Fibroblast of lung (primary cell): ENCODE results near the gene BCL2L14. TPM values are rescaled to one million over a fixed set of nuclear protein-coding genes. Genes with fewer than 3 reads are reported as not detected.

Experiments used
- DNase-seq, 2 donors: peaks; one replicate each; pipeline versions ENCODE4 v3.0.0 to v3.0.0-alpha.2; 2010; ENCODE audit warnings: low read depth in 2 of 2
- H2AFZ ChIP-seq: 2 replicates; pipeline ENCODE4 v1.5.1; 2012; ENCODE audit warnings: low read length, control low read depth, inconsistent platforms
- H3K27ac ChIP-seq: 2 replicates; pipeline ENCODE4 v1.5.1; 2011; ENCODE audit warnings: low read length, control low read depth; ENCODE audit not compliant: insufficient read depth
- H3K27me3 ChIP-seq: 2 replicates; pipeline ENCODE4 v1.5.1; 2011; ENCODE audit warnings: mild to moderate bottlenecking, low read length; ENCODE audit not compliant: control insufficient read depth, insufficient read depth
- H3K36me3 ChIP-seq: 2 replicates; pipeline ENCODE4 v1.5.1; 2011; ENCODE audit warnings: low read length; ENCODE audit not compliant: control insufficient read depth, insufficient read depth
- H3K4me1 ChIP-seq: 2 replicates; pipeline ENCODE4 v1.5.1; 2011; ENCODE audit warnings: low read length; ENCODE audit not compliant: control insufficient read depth, insufficient read depth; ENCODE audit errors: extremely low read depth
- H3K4me2 ChIP-seq: 2 replicates; pipeline ENCODE4 v1.5.1; 2011; ENCODE audit warnings: low read length, control low read depth; ENCODE audit not compliant: insufficient read depth; ENCODE audit errors: extremely low read depth
- H3K4me3 ChIP-seq, 4 experiments: fragments of 200-600 bp in 1 of 4; sonication (generic) in 1 of 4; replicated peaks in 1 of 4; 2 replicates each; pipeline ENCODE4 v1.5.1; 2011 to 2016; ENCODE audit warnings: low read length in 4 of 4, low read depth in 3 of 4, mild to moderate bottlenecking in 3 of 4, control low read depth in 2 of 4, inconsistent platforms in 1 of 4, mixed read lengths in 1 of 4; ENCODE audit not compliant: insufficient read depth in 1 of 4; ENCODE audit errors: control extremely low read depth in 1 of 4
- H3K79me2 ChIP-seq: 2 replicates; pipeline ENCODE4 v1.5.1; 2012; ENCODE audit warnings: mild to moderate bottlenecking, low read length, inconsistent platforms; ENCODE audit not compliant: control insufficient read depth, insufficient read depth
- H3K9ac ChIP-seq: 2 replicates; pipeline ENCODE4 v1.5.1; 2011; ENCODE audit warnings: mild to moderate bottlenecking, low read length, control low read depth; ENCODE audit not compliant: insufficient read depth
- H3K9me3 ChIP-seq: 2 replicates; pipeline ENCODE4 v1.5.1; 2012; ENCODE audit warnings: low read depth, low read length; ENCODE audit not compliant: control insufficient read depth, insufficient read depth
- H4K20me1 ChIP-seq: 2 replicates; pipeline ENCODE4 v1.5.1; 2011; ENCODE audit warnings: low read length; ENCODE audit not compliant: control insufficient read depth, insufficient read depth; ENCODE audit errors: extremely low read depth
- EZH2 ChIP-seq: IDR thresholded peaks from 2 replicates; pipeline ENCODE4 v1.5.1; 2012; ENCODE audit warnings: low read length, control low read depth, mild to moderate bottlenecking; ENCODE audit errors: missing control alignments
- polyA plus RNA-seq, 2 donors: library from polyadenylated mRNA; depleted of rRNA in 1 of 2; stranded (reverse) in 1 of 2; unstranded in 1 of 2; fragments of >200 nt; gene quantifications; 2 replicates each; pipeline ENCODE4 v1.2.1, GENCODE V29; 2011 to 2012; ENCODE audit warnings: missing spikeins in 1 of 2
- total RNA-seq: library from RNA; depleted of rRNA; stranded (reverse); fragments of >200 nt; gene quantifications from 2 replicates; pipeline ENCODE4 v1.2.1, GENCODE V29; 2014
- TF ChIP-seq, protein P1 (sequence below), 2 donors: IDR thresholded peaks in 1 of 2; conservative IDR thresholded peaks in 1 of 2; 1 replicate in 1 of 2; 2 replicates in 1 of 2; pipeline ENCODE4 v1.5.1; 2011 to 2012; ENCODE audit warnings: low read length in 2 of 2, control low read depth in 1 of 2, inconsistent platforms in 1 of 2, low read depth in 1 of 2, mild to moderate bottlenecking in 1 of 2

Gene BCL2L14
- total and polyA plus RNA-seq, 2 donors (not counting 1 experiment from before 2014, with no cell fraction given) = not detected

DNA sequence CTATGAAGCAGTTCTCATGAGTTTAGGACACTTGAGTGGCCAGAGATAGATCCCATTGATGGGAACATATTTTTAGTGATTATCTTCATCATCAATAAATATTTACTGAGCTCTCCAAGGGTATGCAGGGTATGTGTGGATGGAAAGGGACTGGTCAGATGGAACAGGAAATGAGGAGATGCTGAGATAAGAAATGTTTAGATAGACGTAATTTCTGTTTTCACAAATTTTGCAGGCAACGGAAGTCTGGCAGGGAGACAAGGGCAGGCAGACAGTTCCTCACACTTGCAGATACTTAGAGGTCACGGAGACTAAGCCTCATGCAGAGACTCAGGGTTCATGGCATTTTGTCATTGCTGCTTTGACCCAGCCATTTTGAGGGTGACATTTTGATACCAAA, 24.3 kb downstream of the BCL2L14 start:
- Histone ChIP-seq H3K27me3 (no peaks in the 10 kb centered on the region), H3K9me3 (no peaks in the 10 kb centered on the region), H3K27ac (no peak overlapping the region), H3K4me3 (no peak overlapping the region), H3K79me2 (no peaks in the 10 kb centered on the region), H3K36me3 (no peaks in the 10 kb centered on the region), H3K4me2 (no peak overlapping the region), H4K20me1 (no peaks in the 10 kb centered on the region), H3K9ac (no peak overlapping the region), H2AFZ (no peak overlapping the region), H3K4me1 (peaks cover 3% of the 10 kb centered on the region)
- TF ChIP-seq, protein P1, sequence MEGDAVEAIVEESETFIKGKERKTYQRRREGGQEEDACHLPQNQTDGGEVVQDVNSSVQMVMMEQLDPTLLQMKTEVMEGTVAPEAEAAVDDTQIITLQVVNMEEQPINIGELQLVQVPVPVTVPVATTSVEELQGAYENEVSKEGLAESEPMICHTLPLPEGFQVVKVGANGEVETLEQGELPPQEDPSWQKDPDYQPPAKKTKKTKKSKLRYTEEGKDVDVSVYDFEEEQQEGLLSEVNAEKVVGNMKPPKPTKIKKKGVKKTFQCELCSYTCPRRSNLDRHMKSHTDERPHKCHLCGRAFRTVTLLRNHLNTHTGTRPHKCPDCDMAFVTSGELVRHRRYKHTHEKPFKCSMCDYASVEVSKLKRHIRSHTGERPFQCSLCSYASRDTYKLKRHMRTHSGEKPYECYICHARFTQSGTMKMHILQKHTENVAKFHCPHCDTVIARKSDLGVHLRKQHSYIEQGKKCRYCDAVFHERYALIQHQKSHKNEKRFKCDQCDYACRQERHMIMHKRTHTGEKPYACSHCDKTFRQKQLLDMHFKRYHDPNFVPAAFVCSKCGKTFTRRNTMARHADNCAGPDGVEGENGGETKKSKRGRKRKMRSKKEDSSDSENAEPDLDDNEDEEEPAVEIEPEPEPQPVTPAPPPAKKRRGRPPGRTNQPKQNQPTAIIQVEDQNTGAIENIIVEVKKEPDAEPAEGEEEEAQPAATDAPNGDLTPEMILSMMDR (conservative IDR thresholded peaks at IDR 0.05 in 1 of 2, IDR thresholded peaks at IDR 0.05 in 1 of 2; ENCODE audit: low read depth in 1 of 2, low read length in 2 of 2) = no peak
- TF ChIP-seq EZH2 = no peak
- DNase-seq = peak; percentile 17 to 31

GRCh38 chr12:12097891-12098690, 27.4 kb downstream of the BCL2L14 start:
- H3K79me2 ChIP-seq = no peaks in the 10 kb centered on the region
- no peaks in the 10 kb centered on the region for H3K27me3 ChIP-seq
- H3K4me3 ChIP-seq = no peak overlapping the region
- no peak overlapping the region for H2AFZ ChIP-seq
- H3K4me1 ChIP-seq = no peaks in the 10 kb centered on the region
- H3K36me3 ChIP-seq = no peaks in the 10 kb centered on the region
- TF ChIP-seq EZH2 = no peak
- TF ChIP-seq, protein P1 (conservative IDR thresholded peaks at IDR 0.05 in 1 of 2, IDR thresholded peaks at IDR 0.05 in 1 of 2; ENCODE audit: low read depth in 1 of 2, low read length in 2 of 2) = no peak
- peak in 1 of 2 donors; percentile 61 for DNase-seq
- H3K4me2 ChIP-seq = no peak overlapping the region
- no peak overlapping the region for H3K9ac ChIP-seq
- no peaks in the 10 kb centered on the region for H3K9me3 ChIP-seq
- no peak overlapping the region for H3K27ac ChIP-seq
- no peaks in the 10 kb centered on the region for H4K20me1 ChIP-seq

GRCh38 chr12:12098691-12099015, 27.9 kb downstream of the BCL2L14 start:
- no peaks in the 10 kb centered on the region for H3K79me2 ChIP-seq
- H3K27ac ChIP-seq = no peak overlapping the region
- no peaks in the 10 kb centered on the region for H3K36me3 ChIP-seq
- no peak for DNase-seq
- H4K20me1 ChIP-seq = no peaks in the 10 kb centered on the region
- no peak overlapping the region for H3K4me3 ChIP-seq
- H3K4me1 ChIP-seq = no peaks in the 10 kb centered on the region
- no peak overlapping the region for H2AFZ ChIP-seq
- H3K9ac ChIP-seq = no peak overlapping the region
- H3K4me2 ChIP-seq = no peak overlapping the region
- TF ChIP-seq, protein P1 (conservative IDR thresholded peaks at IDR 0.05 in 1 of 2, IDR thresholded peaks at IDR 0.05 in 1 of 2; ENCODE audit: low read depth in 1 of 2, low read length in 2 of 2) = no peak
- no peaks in the 10 kb centered on the region for H3K27me3 ChIP-seq
- no peaks in the 10 kb centered on the region for H3K9me3 ChIP-seq
